Stimulated activated CD8-positive, alpha-beta memory T cell treated with anti-CD3 and anti-CD28 coated beads, Interleukin-15, amount 100 ng/mL, for 24 hours (primary cell): ENCODE data around the gene NADK2.
"Not testable (repeated sequence)": the region's sequence is repeated elsewhere in the genome, so short reads cannot be mapped to it uniquely, and the experiment has no call there.

Experiments used
- DNase-seq: peaks from one replicate; pipeline ENCODE4 v3.0.0-alpha.2; 2020; ENCODE audit warnings: low read depth

The NADK2 gene

DNA sequence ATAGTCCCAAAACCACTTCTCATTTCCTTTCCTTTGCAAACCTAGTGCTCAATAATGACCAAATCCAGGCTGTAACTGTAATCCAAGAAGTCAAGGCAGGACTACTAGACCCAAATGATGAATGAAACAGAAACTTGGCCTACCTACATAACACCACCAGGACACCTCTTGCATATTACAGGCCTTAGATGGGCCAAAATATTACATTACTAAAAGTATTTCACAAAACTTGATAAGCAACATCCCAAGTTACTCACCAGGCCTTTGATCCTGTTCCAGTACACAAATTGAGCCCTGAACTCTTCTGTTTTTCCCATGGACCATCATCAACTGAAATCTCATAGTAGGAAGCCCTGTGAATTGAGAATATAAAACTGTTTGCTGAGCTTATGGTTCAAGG is 34.8 kb downstream of the NADK2 start:
- no peak for DNase-seq

DNA sequence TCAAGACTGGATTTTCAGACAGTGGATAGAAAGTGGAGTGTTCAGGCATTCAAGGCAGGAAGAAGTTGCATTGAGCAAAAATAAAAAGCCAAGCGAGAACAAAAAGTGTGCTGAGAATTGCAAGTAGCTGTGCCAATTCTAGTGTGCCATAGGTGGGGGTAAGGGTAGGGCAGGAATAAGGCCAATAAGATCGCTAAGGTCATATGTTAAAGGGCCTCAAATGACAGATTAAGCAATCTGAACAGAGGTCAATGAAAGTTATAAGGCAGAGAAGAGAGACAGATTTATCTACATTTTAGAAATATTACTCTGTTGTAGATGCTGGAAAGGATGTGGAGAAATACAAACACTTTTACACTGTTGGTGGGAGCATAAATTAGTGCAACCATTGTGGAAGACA is 36.4 kb downstream of the NADK2 start:
- DNase-seq = no peak

DNA sequence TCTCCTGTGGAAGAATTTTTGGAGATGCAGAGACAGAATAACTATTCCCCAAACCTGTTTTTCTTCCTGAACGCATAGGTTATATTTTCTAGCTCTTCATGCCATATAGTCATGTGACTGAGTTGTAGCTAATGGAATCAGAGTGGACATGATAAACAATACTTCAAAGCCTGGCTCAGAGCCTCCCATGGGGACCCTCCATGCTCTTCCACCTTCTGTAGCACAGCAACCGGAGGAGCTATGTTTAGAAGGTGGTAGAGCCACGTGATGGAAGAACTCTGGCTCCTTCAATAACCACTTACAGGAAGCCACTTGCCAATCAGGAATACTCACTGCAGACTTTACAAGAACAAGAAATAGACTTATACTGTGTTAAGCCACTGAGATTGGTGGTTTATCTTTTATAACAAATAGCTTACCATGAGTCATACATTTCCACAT is 39.2 kb downstream of the NADK2 start:
- no peak for DNase-seq

DNA sequence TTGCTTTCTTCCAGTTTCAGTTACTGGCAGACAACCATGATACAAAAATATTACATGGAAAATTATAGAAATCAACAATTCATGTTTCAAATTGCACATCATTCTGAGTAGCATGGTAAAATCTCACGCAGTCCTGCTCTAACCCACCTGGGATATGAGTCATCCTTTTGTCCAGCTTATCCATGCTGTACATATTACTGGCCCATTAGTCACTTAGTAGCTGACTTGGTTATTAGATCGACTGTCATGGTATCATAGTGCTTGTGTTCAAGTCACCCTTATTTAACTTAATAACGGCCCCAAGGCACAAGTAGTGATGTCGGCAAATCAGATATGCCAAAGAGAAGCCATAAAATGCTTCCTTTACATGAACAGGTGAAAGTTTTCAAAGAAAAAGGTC is 41.2 kb downstream of the NADK2 start:
- no peak for DNase-seq

DNA sequence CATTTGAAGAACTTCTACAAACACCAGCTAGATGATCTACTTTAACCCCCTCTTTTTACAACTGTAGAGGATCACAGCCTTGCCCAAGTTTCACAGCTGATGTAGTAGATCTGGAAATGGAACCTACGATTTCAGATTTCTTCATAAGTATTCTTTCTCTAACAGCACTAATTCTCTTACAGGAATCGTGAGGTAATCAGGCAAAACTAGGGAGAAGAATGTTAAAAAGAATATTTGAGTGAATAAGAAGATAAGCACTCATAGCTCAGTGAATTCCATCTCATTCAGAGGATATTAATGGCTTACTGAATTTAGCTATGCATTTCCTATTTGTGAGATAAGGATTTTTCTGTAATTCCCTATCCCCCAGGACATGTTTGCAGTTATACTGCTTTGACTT is 42.1 kb downstream of the NADK2 start:
- DNase-seq = no peak

DNA sequence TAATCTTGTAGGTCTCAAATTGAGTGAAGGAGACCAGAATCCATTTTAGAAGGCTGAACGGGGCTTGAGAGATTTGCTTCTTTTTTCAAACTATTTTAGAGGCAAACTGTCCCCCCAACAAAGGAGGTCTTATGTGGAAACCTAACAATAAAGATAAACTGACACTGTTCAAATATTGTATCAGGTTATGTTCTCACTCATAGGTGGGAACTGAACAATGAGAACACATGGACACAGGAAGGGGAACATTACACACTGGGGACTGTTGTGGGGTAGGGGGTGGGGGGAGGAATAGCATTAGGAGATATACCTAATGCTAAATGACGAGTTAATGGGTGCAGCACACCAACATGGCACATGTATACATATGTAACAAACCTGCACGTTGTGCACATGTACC is 42.9 kb downstream of the NADK2 start:
- not testable (repeated sequence) for DNase-seq

DNA sequence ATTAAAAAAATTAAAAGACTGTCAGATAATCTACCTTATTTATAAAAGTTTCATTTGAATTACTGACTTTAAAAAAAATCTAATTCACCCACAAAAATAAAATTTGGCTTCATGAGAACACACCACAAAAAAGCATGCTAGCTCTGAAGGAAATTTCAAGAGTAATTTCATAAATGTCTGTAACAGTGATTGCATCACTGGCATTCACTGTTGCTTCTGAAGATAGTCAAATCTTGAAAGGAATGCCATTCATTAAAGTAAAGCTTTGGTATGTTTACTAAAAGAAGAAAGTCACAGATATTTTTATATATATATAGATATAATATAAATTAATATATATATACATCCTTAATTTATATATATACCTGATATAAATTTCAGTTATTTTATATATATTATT is 43.4 kb downstream of the NADK2 start:
- DNase-seq = no peak

DNA sequence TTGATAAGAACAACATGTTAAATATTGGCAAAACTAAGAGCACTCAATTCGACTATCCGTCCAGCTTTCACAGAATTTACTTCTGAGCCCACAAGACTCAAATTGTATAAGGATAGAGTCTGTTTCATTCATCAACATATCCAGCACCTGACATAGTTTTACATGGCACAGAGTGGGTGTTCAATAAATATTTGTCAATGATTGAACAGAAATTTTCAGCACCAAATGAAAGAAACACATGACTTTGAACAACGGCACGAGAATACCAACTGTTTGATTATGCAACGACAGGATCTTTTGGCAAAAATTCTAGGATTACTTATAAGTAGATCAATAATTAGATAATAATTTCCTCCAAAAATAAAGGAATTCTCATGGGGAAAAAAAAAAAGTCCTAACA is 48.0 kb downstream of the NADK2 start:
- no peak for DNase-seq

DNA sequence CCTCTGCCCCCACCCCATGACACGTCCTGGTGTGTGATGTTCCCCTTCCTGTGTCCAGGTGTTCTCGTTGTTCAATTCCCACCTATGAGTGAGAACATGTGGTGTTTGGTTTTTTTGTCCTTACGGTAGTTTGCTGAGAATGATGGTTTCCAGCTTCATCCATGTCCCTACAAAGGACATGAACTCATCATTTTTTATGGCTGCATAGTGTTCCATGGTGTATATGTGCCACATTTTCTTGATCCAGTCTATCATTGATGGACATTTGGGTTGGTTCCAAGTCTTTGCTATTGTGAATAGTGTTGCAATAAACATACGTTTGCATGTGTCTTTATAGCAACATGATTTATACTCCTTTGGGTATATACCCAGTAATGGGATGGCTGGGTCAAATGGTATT is 57.3 kb downstream of the NADK2 start:
- not testable (repeated sequence) for DNase-seq

DNA sequence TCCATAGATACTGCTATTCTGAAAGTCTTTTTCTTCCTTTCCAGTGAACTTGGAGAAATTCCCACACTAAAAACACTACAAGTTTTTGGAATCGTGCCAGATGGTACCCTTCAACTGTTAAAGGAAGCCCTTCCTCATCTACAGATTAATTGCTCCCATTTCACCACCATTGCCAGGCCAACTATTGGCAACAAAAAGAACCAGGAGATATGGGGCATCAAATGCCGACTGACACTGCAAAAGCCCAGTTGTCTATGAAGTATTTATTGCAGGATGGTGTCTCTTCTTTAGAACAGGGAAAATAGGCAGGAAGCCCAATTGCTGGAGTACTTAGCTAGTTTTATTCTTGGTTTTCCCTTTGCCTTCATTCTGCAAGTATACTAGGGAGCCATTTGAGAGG is 60.0 kb downstream of the NADK2 start:
- no peak for DNase-seq

DNA sequence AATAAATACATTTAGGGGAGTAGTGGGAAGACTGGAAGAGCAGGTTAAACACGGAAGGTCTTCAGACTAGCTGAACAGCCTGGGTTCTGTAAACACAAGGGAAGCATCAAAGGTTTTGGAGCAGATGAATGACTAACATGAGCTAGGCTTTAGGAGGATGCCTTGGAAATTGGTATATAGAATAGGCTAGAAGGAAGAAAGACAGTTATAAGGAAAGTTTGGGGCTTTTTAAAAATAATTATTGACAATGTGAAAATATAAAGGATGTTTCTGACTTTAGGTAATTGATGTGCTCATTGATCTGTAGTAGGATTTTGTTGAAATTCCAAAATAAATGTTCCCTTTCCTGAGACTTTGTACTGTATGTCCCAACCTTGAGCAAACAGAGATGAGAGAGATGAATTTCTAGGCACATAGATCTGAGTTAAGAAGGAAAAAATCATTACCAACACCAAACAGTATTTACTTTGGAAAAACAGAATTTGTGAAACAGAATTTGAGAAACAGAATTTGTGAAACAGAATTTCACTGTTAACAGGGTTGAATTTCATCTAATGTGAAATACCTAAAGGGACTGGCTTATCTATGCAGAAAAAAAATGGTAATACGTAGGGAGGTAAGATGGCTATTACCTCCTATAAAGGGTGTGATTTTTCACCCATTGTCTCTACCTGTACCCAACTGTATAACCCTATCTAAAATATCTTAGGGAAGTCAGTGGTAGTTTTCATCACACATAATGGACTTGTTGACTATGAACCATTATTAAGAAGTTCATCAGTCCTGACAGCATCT is 61.0 kb downstream of the NADK2 start:
- DNase-seq = no peak

DNA sequence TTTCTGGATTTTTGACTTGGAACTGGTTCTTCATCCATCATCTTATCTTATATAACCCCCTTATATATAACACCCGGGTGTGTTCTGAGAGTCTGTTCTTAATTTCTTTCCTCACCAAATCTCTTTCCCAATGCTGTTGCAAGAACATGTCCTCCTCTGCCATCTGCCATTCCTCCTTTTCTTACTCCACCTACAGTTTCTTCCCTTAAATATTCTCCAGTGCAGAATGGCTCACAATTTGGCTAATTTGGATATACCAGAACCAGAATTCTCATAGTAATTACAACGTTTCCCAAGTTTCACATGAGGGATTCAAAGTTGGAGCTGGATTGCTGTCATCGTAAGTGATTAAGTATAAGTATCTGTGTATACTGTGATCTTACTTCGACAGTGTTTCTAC is 61.8 kb downstream of the NADK2 start:
- DNase-seq = no peak

DNA sequence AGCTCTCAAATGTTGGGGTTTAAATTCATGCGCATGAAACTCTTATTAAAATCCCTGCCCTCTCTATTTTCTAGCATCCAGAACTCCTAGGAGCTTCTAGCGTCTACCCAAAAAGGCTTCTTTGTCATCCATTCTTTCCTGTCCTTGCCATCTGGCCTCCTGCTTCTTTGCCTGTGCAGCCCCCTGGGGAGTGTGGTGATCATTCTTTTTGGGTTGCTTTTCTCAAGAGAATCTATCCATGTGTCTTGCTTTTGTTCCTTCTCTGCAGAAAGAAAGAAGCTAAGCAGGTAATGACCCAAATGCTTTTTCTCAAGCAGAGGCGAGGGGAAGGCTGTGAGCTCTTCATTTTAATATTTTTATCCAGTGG is 63.2 kb downstream of the NADK2 start:
- DNase-seq = no peak

DNA sequence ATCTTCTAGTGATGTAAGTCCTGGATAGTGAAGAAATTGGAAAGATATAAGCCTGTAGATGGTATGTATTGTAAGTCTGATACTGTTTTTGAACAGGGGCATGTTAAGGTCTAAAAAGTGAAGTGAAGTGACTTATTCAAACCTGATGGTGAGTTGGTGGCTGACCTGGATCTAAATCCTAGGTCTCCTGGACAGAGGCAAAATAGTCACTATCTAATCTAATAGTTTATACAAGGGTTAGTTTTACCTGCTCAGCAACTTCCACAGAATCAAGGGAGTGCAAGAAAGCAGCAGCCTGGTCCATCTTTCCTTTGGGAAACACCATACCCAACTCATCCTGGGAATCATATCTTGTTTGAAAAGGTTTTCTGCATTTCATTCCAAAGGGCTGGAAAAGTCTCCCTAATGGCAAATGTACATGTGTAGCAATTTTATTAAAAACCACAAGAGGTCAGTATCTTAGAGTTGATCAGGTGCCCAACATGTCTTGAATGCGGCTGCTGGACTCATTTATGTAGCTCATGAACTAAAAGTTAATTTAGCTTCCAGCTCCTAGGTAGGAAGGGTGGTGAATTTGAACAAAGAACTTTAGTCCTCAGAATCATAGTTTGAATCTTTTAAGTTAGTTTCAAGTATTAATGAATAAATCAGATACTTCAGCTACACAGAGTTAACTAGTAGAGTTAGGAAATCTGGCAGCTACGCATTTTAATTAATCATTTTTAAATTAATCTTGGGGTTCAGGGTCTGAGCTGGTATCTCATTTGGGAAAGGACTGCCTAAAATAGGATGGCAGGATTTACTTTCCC is 63.8 kb downstream of the NADK2 start:
- no peak for DNase-seq

DNA sequence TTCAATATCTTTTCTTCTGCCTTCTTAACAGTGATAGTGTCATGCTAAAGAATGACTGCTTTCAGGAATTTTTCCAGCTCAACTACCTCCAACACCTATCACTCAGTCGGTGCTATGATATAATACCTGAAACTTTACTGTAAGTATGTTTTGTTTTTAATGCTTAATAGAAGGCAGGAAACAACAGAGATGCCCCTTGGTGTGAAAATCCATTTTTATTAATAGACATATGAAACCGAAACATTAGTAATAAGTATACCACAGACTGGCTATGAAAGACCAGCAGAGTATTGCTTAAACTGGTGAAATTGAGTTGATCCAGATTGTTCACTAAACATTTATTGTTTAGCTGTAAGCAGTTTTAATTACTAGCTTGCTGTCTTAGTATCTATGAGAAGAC is 64.6 kb downstream of the NADK2 start:
- no peak for DNase-seq

DNA sequence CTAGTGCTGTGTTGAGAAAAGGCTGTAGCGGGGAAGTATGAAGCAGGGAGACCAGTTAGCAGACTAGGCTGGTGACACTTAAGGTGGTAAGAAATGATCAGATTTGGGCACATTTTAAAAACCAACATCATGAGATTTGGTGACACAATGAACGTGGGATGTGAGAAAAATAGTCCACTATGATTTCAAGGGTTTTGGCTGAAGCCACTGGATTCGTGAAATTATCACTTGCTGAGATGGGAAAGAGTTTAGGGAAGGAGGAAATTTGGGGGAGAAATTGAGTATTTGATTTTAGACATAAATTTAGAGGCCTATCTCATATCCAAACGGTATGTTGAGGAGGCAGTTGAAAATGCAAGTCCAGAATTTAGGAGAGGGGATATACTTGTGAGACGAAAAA is 66.7 kb downstream of the NADK2 start:
- no peak for DNase-seq

DNA sequence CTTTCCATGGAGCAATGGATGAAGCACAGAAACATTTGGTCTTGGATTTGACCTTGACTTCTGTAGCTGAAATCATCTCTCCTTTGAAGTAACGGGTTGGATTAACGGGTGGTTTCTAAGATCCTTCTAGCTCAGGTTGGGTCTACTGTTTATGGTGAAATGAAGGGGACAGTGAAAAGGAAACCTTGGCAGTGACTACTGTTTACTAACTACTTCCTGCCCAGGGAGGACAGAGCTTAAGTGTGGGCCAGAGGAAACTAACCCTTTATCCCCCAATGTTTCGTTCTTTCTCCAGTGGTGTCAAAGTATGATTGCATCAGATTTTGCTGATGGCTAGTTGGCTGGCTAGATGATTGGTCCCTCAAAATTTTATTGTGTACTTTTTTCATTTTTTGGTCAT is 67.6 kb downstream of the NADK2 start:
- DNase-seq = no peak

DNA sequence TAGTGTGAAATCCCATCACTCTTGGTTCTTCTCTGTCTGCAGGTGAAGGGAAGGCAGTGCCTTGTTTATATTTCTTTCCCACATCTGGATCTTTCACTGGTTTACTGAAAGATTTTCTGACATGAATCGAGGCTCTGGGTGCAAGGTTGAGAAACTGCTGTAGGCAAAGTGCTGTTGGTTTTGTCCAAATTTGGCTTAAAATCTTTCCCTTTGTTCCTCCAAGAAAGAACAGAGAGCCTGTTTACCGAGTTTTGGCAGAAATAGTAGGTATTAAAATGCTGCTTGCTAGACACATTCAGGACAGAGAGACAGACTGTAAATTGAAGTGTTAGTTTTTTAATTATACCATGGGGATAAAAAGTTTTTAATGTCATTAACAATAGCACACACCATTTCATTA is 68.3 kb downstream of the NADK2 start:
- no peak for DNase-seq

DNA sequence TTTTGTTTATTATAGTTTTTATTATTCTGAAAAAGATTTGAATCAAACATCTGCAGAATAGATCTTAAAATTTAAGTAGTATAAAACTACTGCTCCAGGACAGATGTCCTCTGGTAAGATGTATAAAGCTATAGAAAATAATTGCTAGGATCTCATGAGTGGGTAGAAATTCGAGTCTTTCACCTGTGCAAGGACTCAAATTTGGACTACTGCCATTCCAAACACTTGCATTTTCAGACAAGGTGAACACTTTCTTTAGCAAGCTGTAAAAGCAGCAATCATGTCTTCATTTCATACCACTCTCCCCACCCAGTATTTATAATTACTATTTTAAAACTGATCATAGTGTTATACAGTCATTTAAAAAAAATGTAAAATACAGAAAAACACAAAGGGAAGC is 69.1 kb downstream of the NADK2 start:
- DNase-seq = no peak

DNA sequence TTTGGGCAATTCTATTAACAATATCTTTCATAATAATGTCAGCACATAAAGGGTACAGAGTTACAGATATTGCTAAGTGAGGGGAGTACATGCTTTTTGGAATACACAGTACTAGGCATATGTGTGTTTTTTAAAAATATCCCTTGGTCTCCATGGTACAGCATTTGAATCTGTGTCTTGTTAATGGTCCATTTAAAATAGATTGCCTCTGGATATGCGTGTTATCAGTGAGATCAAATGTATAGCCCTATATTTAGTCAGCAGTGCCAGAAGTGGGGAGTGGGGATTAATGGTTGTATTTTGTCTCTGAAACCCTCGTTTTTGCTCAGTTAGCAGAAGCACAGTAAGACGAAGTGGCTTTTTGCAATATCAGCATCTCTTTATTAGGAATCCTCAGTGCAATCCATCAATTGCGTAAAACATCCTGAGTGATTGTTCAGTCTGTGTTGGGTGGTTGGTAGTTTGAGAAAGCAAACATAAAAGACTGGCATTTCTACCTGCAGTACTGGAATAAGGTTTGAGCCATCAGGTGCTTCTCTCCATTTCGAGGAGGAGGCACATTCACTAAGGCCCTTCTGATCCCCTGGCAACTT is 70.8 kb downstream of the NADK2 start:
- DNase-seq = no peak

DNA sequence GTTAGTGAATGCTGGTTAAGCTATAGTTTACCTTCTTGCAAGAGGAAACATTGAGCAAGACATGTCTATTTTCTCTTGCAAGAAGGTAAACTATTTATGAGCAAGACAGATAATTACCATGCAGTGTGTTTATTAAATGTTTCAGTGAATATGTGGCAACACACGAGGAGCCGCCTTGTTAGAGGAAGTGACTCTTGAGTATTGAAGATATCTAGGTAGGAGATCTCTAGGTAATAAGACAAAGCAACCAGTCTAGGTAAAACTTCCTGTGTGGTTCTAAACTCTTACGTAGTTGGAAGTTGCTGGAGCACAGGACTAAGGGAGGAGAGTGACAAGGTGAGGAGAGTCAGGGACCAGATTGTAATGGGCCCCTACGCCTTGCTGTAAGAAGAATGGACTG is 73.0 kb downstream of the NADK2 start:
- no peak for DNase-seq

DNA sequence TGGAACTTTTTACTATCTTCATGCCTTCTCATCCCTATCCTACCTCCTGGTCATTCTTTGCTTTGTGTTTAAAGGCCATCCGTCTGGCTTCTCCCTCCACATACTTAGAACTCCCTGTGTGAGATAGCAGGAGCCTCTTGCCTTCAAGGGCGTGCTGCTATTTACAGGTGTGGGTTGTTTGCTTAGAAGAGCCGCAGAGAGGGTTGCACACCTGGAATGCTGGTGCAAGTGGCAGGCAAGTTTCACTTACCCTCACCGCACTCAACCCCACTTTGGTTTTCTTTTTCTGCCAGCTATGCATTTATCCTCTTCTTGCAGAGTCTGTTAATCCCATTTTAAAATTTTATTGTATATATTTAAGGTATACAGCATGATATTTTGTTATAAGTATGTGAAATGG is 77.3 kb downstream of the NADK2 start:
- no peak for DNase-seq

DNA sequence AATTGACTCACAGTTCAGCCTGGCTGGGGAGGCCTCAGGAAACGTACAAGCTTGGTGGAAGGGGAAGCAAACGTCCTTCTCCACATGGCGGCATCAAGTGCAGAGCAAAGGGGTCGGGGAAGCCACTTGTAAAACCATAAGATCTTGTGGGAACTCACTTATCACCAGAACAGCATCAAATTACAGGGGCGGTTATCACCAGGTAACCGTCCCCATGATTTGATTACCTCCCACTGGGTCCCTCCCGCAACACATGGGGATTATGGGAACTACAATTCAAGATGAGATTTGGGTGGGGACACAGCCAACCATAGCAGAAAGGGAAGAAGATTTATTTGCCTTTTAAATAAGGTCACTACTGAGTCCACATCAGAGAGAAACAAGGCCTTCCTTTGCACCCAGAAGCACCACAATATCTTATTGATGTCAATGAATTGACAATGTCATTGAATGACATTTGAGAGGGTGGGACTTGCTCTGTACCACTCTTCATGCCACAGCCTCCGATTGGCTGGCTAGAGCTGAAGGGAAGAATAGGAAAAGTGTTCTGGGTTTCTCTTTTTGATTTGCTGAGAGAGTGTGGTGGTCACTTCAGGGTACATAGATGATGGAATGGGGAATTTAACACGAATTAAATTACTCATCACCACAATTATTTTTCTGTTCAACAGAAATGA is 78.8 kb downstream of the NADK2 start:
- DNase-seq = no peak
